ENCODE measurements around the gene ZC3HAV1. TPM values are rescaled to one million over a fixed set of nuclear protein-coding genes. Genes with fewer than 3 reads are reported as not detected.
A peak's percentile ranks its signal among the peaks of the same experiment; 100 is the strongest.
"Not testable (repeated sequence)": the region's sequence is repeated elsewhere in the genome, so short reads cannot be mapped to it uniquely, and the experiment has no call there.

The ZC3HAV1 gene
- total RNA-seq, 2 experiments from 2014 or later = 121 to 122 TPM

GRCh38 chr7:139112316-139112715 is 2.8 kb upstream of the ZC3HAV1 start:
- ATAC-seq (no peak), DNase-seq (no peak)
- ChIA-PET POLR2A (interaction anchor here (1.4 kb wide), 2 partner anchors 18 to 247 kb away, joined by 5 to 6 read pairs; partner anchors contain the start of gene LUC7L2), CTCF (no interaction called here)
- no peaks in the 10 kb centered on the region for H3K27me3 Mint-ChIP-seq (ENCODE audit: low read depth)
- H3K4me1 Mint-ChIP-seq (ENCODE audit: low read depth) = peaks cover 31% of the 10 kb centered on the region
- peak overlapping the region; percentile 12 for H3K4me3 Mint-ChIP-seq
- peak overlapping the region; percentile 80 for H3K27ac Mint-ChIP-seq
- no peaks in the 10 kb centered on the region for H3K9me3 Mint-ChIP-seq (ENCODE audit: insufficient read depth)
- H3K36me3 Mint-ChIP-seq (ENCODE audit: low read depth) = peaks cover 22% of the 10 kb centered on the region

GRCh38 chr7:139111811-139112301 is 2.3 kb upstream of the ZC3HAV1 start:
- no peak for DNase-seq
- ChIA-PET CTCF (no interaction called here), POLR2A (interaction anchor here (1.4 kb wide), 2 partner anchors 17 to 248 kb away, joined by 5 to 6 read pairs; partner anchors contain the start of gene LUC7L2)
- Mint-ChIP-seq H3K27me3 (ENCODE audit: low read depth) (no peaks in the 10 kb centered on the region), H3K27ac (peak overlapping the region; percentile 80), H3K4me3 (peak overlapping the region; percentile 64), H3K9me3 (ENCODE audit: insufficient read depth) (no peaks in the 10 kb centered on the region), H3K4me1 (ENCODE audit: low read depth) (peaks cover 31% of the 10 kb centered on the region), H3K36me3 (ENCODE audit: low read depth) (peaks cover 27% of the 10 kb centered on the region)
- no peak for ATAC-seq

- Mint-ChIP-seq H3K4me3 (peak overlapping the region; percentile 64), H3K27me3 (ENCODE audit: low read depth) (no peaks in the 10 kb centered on the region), H3K27ac (peak overlapping the region; percentile 80), H3K36me3 (ENCODE audit: low read depth) (peaks cover 32% of the 10 kb centered on the region), H3K9me3 (ENCODE audit: insufficient read depth) (no peaks in the 10 kb centered on the region), H3K4me1 (ENCODE audit: low read depth) (peaks cover 31% of the 10 kb centered on the region)
- CTCF ChIA-PET = interaction anchor here (0.9 to 1.6 kb wide), 5 partner anchors 8 to 36 kb away, joined by 4 to 6 read pairs (median 4); a partner anchor contains a TSS
- ATAC-seq = no peak
- POLR2A ChIA-PET = interaction anchor here (1.2 to 1.6 kb wide), 5 partner anchors 8 to 94 kb away, joined by 3 to 21 read pairs (median 5); a partner anchor contains a TSS
- DNase-seq = no peak
These were observed 1.6 kb upstream of the ZC3HAV1 start for GRCh38 chr7:139111147-139111546.

DNA sequence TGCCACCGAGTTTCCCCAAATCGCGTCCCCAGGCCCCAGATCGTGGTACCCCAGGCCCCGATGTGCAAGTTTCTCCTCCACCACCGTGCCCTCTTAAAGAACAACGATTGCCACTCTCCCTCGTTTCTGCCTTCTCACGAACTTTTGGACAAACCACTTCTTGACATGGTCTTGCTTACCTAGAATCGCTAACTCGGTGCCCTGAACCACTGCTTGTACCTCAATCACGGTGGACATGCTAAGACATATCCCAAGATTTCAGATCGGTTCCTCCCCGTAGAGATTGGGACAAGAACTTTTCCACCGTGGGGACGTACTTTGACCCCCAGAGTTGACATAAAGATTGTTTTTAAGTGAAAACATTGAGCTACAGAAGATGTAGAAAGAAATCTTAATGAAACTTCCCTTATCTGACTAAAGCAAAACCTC is 477 bp upstream of the ZC3HAV1 start:
- CTCF ChIA-PET = interaction anchor here (0.8 to 1.6 kb wide), 7 partner anchors 9 to 35 kb away, joined by 3 to 6 read pairs (median 4); a partner anchor contains a TSS
- peak overlapping the region; percentile 95 for H3K27ac Mint-ChIP-seq

DNA sequence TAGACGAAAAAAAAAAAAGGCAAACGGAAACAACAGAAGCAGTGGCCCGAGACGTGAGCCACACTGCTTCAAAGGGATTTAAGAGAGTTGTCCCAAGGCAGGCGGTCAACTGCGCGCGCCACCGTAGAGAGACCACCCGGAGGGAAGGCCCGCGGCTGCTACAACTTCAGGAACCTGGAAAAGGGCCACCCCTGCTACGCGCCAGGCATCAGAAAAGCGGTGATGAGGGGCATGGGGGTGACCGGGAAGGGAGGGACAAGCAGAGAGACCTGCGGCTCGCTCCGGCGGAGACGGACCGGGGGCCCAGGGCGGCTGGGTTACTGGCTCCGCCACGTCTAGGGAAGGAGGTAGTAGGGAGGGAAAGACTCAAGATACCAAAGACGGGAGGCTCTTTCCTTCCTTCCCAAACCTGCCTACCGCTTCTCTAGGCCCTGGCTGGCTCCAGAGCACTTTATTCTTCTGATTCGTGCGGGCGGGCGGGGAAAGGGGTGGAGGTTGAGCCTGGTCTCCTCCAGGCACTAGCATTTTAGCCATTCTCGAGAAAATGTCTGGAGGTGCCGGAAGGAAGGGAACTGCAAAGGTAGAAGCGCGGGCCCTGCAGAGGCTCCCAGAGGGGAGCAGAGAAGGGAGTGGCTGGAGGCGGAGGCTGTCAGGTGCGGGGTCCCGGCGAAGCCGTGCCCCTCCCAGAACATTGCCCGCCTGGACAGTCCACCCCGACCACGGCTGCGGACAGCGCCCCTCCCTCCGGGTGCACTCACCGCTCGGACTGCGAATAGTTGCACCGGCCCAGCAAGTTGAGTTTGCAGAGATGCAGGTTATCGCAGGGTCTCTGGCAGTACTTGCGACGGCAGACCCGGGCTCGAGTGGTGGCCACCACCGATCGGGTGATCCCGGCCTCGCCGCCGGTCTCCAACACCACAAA is 993 bp downstream of the ZC3HAV1 start:
- H3K9me3 Mint-ChIP-seq (ENCODE audit: insufficient read depth) = no peaks in the 10 kb centered on the region
- peaks cover 35% of the 10 kb centered on the region for H3K4me1 Mint-ChIP-seq (ENCODE audit: low read depth)
- no peak for DNase-seq
- peak overlapping the region; percentile 95 for H3K27ac Mint-ChIP-seq
- H3K27me3 Mint-ChIP-seq (ENCODE audit: low read depth) = no peaks in the 10 kb centered on the region
- H3K4me3 Mint-ChIP-seq = peak overlapping the region; percentile 91
- peak; percentile 7 for ATAC-seq
- ChIA-PET POLR2A (interaction anchor here (3.8 kb wide), 1 partner anchor 15 kb away, joined by 90 read pairs; no protein-coding TSS in a partner anchor), CTCF (interaction anchor here (1.4 kb wide), 1 partner anchor 14 kb away, joined by 6 read pairs; no protein-coding TSS in a partner anchor)
- H3K36me3 Mint-ChIP-seq (ENCODE audit: low read depth) = peaks cover 56% of the 10 kb centered on the region

More for the DNA sequence above, 477 bp upstream of the ZC3HAV1 start:
- Mint-ChIP-seq H3K4me1 (ENCODE audit: low read depth) (peaks cover 29% of the 10 kb centered on the region), H3K9me3 (ENCODE audit: insufficient read depth) (no peaks in the 10 kb centered on the region), H3K4me3 (peak overlapping the region; percentile 91), H3K27me3 (ENCODE audit: low read depth) (no peaks in the 10 kb centered on the region), H3K36me3 (ENCODE audit: low read depth) (peaks cover 41% of the 10 kb centered on the region)
- DNase-seq (no peak), ATAC-seq (peak; percentile 28)
- POLR2A ChIA-PET = interaction anchor here (1.0 to 1.6 kb wide), 6 partner anchors 9 to 250 kb away, joined by 3 to 21 read pairs (median 4); partner anchors contain the start of gene LUC7L2

GRCh38 chr7:139106959-139107358 is 2.6 kb downstream of the ZC3HAV1 start:
- Mint-ChIP-seq H3K9me3 (ENCODE audit: insufficient read depth) (no peaks in the 10 kb centered on the region), H3K36me3 (ENCODE audit: low read depth) (peaks cover 67% of the 10 kb centered on the region), H3K27ac (peak overlapping the region; percentile 95), H3K4me1 (ENCODE audit: low read depth) (peaks cover 37% of the 10 kb centered on the region), H3K27me3 (ENCODE audit: low read depth) (no peaks in the 10 kb centered on the region), H3K4me3 (peak overlapping the region; percentile 91)
- ATAC-seq (no peak), DNase-seq (no peak)
- ChIA-PET POLR2A (interaction anchor here (1.5 to 3.8 kb wide), 2 partner anchors 10 to 13 kb away, joined by 4 to 90 read pairs; no protein-coding TSS in a partner anchor), CTCF (interaction anchor here (1.4 kb wide), 1 partner anchor 12 kb away, joined by 6 read pairs; no protein-coding TSS in a partner anchor)

DNA sequence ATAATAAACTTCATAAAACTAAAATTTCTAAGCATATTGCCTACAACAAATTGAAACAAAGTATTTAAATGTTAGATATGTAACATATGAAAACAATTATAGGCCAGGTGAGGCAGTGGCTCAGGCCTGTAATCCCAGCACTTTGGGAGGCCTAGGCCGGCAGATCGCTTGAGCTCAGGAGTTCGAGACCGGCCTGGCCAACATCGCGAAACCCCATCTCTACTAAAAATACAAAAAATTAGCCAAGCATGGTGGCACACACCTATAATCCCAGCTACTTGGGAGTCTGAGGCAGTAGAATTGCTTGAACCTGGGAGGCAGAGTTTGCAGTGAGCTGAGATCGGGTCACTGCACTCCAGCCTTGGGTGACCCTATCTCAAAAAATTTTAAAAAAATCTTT is 3.3 kb downstream of the ZC3HAV1 start:
- DNase-seq; ATAC-seq; H3K27me3 Mint-ChIP-seq (ENCODE audit: low read depth); H3K9me3 Mint-ChIP-seq (ENCODE audit: insufficient read depth): not testable (repeated sequence)
- CTCF ChIA-PET = interaction anchor here (1.0 kb wide), 1 partner anchor 11 kb away, joined by 3 read pairs; no protein-coding TSS in a partner anchor
- Mint-ChIP-seq H3K27ac (peak overlapping the region; percentile 95), H3K4me1 (ENCODE audit: low read depth) (peaks cover 36% of the 10 kb centered on the region), H3K4me3 (peak overlapping the region; percentile 91), H3K36me3 (ENCODE audit: low read depth) (peaks cover 70% of the 10 kb centered on the region)
- POLR2A ChIA-PET = interaction anchor here (0.8 to 3.8 kb wide), 4 partner anchors 9 to 254 kb away, joined by 3 to 90 read pairs (median 4); partner anchors contain the start of gene LUC7L2

DNA sequence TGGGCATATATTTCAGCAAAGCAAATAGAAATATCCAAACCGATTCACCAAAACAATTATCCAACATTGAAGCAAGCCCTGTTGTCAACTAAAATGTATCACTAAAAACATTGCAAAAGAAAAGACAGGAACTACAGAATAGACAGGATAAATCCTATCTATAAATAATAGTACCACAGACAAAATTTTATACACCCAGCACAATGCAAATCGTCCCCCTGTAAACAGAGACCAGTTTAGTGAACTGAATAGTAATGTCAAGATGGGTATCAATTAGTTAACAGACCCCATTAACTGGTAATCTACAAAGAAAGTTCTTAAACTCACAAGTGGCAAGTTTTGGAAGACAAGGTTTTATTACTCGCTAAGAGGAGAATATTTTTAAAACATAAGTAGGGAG is 4.0 kb downstream of the ZC3HAV1 start:
- peak overlapping the region; percentile 89 for H3K27ac Mint-ChIP-seq
- CTCF ChIA-PET = interaction anchor here (0.7 to 1.4 kb wide), 2 partner anchors 30 to 81 kb away, joined by 3 to 4 read pairs; no protein-coding TSS in a partner anchor
- no peaks in the 10 kb centered on the region for H3K9me3 Mint-ChIP-seq (ENCODE audit: insufficient read depth)
- peaks cover 37% of the 10 kb centered on the region for H3K4me1 Mint-ChIP-seq (ENCODE audit: low read depth)
- peak overlapping the region; percentile 91 for H3K4me3 Mint-ChIP-seq
- POLR2A ChIA-PET = interaction anchor here (0.7 to 3.3 kb wide), 4 partner anchors 8 to 255 kb away, joined by 3 to 125 read pairs (median 6); partner anchors contain the start of gene LUC7L2
- ATAC-seq (no peak), DNase-seq (no peak)
- peaks cover 77% of the 10 kb centered on the region for H3K36me3 Mint-ChIP-seq (ENCODE audit: low read depth)
- no peaks in the 10 kb centered on the region for H3K27me3 Mint-ChIP-seq (ENCODE audit: low read depth)

DNA sequence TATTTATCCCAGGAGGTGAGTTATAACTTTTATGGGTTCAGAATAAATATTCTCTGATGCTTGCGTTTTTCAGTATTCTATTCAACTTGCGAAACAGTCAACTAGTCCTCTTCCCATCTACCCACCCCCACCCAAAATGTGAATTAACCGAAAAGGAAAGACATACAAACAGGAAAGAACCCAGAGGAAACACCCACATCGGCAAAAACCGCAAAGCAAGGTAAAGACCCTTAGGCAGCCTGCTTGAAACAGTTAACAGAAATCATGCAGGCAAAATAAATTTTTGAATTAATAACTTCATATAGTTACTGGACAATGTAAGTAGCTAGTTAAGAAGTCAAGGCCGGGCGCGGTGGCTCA is 5.4 kb downstream of the ZC3HAV1 start:
- ChIA-PET CTCF (interaction anchor here (1.4 to 2.3 kb wide), 4 partner anchors 9 to 29 kb away, joined by 3 to 18 read pairs (median 4); no protein-coding TSS in a partner anchor), POLR2A (interaction anchor here (0.7 to 3.3 kb wide), 12 partner anchors 9 to 256 kb away, joined by 3 to 125 read pairs (median 4); partner anchors contain the start of gene LUC7L2)
- H3K4me1 Mint-ChIP-seq (ENCODE audit: low read depth) = peaks cover 42% of the 10 kb centered on the region
- no peaks in the 10 kb centered on the region for H3K9me3 Mint-ChIP-seq (ENCODE audit: insufficient read depth)
- no peaks in the 10 kb centered on the region for H3K27me3 Mint-ChIP-seq (ENCODE audit: low read depth)
- peaks cover 85% of the 10 kb centered on the region for H3K36me3 Mint-ChIP-seq (ENCODE audit: low read depth)
- H3K4me3 Mint-ChIP-seq = peak overlapping the region; percentile 91
- ATAC-seq (no peak), DNase-seq (peak; percentile 70)
- H3K27ac Mint-ChIP-seq = peak overlapping the region; percentile 89

GRCh38 chr7:139103057-139103815 is 6.3 kb downstream of the ZC3HAV1 start:
- Mint-ChIP-seq H3K27me3 (ENCODE audit: low read depth) (no peaks in the 10 kb centered on the region), H3K4me1 (ENCODE audit: low read depth) (peaks cover 49% of the 10 kb centered on the region), H3K4me3 (peak overlapping the region; percentile 91), H3K27ac (peak overlapping the region; percentile 89), H3K36me3 (ENCODE audit: low read depth) (peaks cover 85% of the 10 kb centered on the region), H3K9me3 (ENCODE audit: insufficient read depth) (no peaks in the 10 kb centered on the region)
- ChIA-PET CTCF (interaction anchor here (1.1 to 2.3 kb wide), 3 partner anchors 9 to 237 kb away, joined by 3 to 18 read pairs (median 4); no protein-coding TSS in a partner anchor), POLR2A (interaction anchor here (1.0 to 3.3 kb wide), 6 partner anchors 8 to 257 kb away, joined by 3 to 125 read pairs (median 5); partner anchors contain the start of gene LUC7L2)
- DNase-seq = no peak
- no peak for ATAC-seq
